GM12878 (cell line): ENCODE results near the gene DBNL. TPM values are rescaled to one million over a fixed set of nuclear protein-coding genes. Genes with fewer than 3 reads are reported as not detected.

Source experiments
- ATAC-seq: fragments of 200-7000 bp; cut with Tn5 transposase; 3 replicates; pipeline ENCODE4 v1.9.1; 2020; ENCODE audit warnings: mild to moderate bottlenecking, moderate library complexity
- BruUV-seq: library from RNA; stranded (reverse); fragments of 400-500 nt; replicated peaks from 2 replicates; lab custom pipeline; 2021; lab: Mats Ljungman, UMichigan
- CTCF ChIA-PET: fragments of 300-600 bp; sonication (Branson Sonifier 250); formaldehyde crosslinking; extraction: SDS; loops from one replicate; lab custom pipeline; 2021; ENCODE audit warnings: inconsistent platforms; lab: Yijun Ruan, JAX
- POLR2A ChIA-PET: fragments of 350-600 bp; formaldehyde crosslinking; extraction: SDS; loops from one replicate; lab custom pipeline; 2021; ENCODE audit warnings: inconsistent platforms; lab: Charles Lee
- RAD21 ChIA-PET: fragments of 300-600 bp; sonication (Branson Sonifier 250); formaldehyde crosslinking; loops from one replicate; lab custom pipeline; 2023; ENCODE audit warnings: antibody characterized with exemption; ENCODE audit not compliant: unreplicated experiment; lab: Charles Lee
- SMC1A ChIA-PET: fragments of 300-600 bp; sonication (Branson Sonifier 250); formaldehyde crosslinking; loops from one replicate; lab custom pipeline; 2023; ENCODE audit not compliant: unreplicated experiment, uncharacterized antibody; lab: Charles Lee
- DNase-seq: peaks from one replicate; pipeline ENCODE4 v3.0.0-alpha.2; 2011; ENCODE audit warnings: low read depth, low spot score
- FAIRE-seq: peaks from 3 replicates; lab custom pipeline; 2011; peaks lifted over from hg19 to GRCh38; lab: Jason Lieb, UNC
- H2AFZ ChIP-seq: 2 replicates; pipeline ENCODE4 v1.6.0; 2011; ENCODE audit warnings: low read depth, low read length, control low read depth; ENCODE audit not compliant: control insufficient read depth
- H3K27ac ChIP-seq: 2 replicates; pipeline ENCODE4 v1.5.1; 2011; ENCODE audit warnings: control low read depth; ENCODE audit not compliant: control insufficient read depth, insufficient read depth
- H3K27me3 ChIP-seq, 2 experiments: replicated peaks in 1 of 2; 2 replicates each; pipeline versions ENCODE4 v1.6.0 to v1.6.1; 2011; ENCODE audit warnings: low read length in 1 of 2; ENCODE audit not compliant: control insufficient read depth in 2 of 2, insufficient read depth in 2 of 2
- H3K36me3 ChIP-seq, 2 experiments: 2 replicates each; pipeline ENCODE4 v1.5.1; 2011; ENCODE audit warnings: low read length in 1 of 2; ENCODE audit not compliant: control insufficient read depth in 2 of 2, insufficient read depth in 2 of 2
- H3K4me1 ChIP-seq: 2 replicates; pipeline ENCODE4 v1.6.1; 2011; ENCODE audit warnings: mild to moderate bottlenecking, low read length, moderate library complexity, mixed read lengths; ENCODE audit not compliant: control insufficient read depth, insufficient read depth
- H3K4me2 ChIP-seq: 2 replicates; pipeline ENCODE4 v1.6.0; 2011; ENCODE audit warnings: control low read depth; ENCODE audit not compliant: control insufficient read depth, insufficient read depth
- H3K4me3 ChIP-seq: fragments of 200-600 bp; sonication (generic); 2 replicates; pipeline ENCODE4 v1.5.1; 2016
- H3K79me2 ChIP-seq: 2 replicates; pipeline ENCODE4 v1.6.0; 2011; ENCODE audit warnings: low read length; ENCODE audit not compliant: control insufficient read depth, insufficient read depth
- H3K9ac ChIP-seq: 2 replicates; pipeline ENCODE4 v1.8.0; 2011; ENCODE audit warnings: low read length, control low read depth, mixed read lengths; ENCODE audit not compliant: control insufficient read depth, insufficient read depth
- H3K9me3 ChIP-seq: replicated peaks from 3 replicates; pipeline ENCODE4 v1.5.1; 2011; ENCODE audit warnings: mild to moderate bottlenecking, low read length; ENCODE audit not compliant: control insufficient read depth, insufficient read depth
- H4K20me1 ChIP-seq: 2 replicates; pipeline ENCODE4 v1.6.0; 2011; ENCODE audit not compliant: control insufficient read depth, insufficient read depth
- ATF3 ChIP-seq: IDR thresholded peaks from 2 replicates; pipeline ENCODE4 v1.6.1; 2011; ENCODE audit warnings: low read depth, mild to moderate bottlenecking, low read length, moderate library complexity, borderline replicate concordance; ENCODE audit errors: extremely low read depth
- E4F1 ChIP-seq: fragments of 450-650 bp; IDR thresholded peaks from 2 replicates; pipeline ENCODE4 v1.6.1; 2018; ENCODE audit warnings: borderline replicate concordance, mild to moderate bottlenecking; ENCODE audit not compliant: partially characterized antibody
- FOXM1 ChIP-seq: IDR thresholded peaks from 2 replicates; pipeline ENCODE4 v1.6.1; 2012; ENCODE audit warnings: low read depth, mild to moderate bottlenecking, inconsistent platforms, low read length, moderate library complexity
- NKRF ChIP-seq: fragments of 450-650 bp; conservative IDR thresholded peaks from 2 replicates; pipeline ENCODE4 v1.6.1; 2017; ENCODE audit warnings: mild to moderate bottlenecking, moderate library complexity
- PRDM15 ChIP-seq: fragments of 450-650 bp; formaldehyde crosslinking; IDR thresholded peaks from 2 replicates; pipeline ENCODE4 v1.4.0; 2020; ENCODE audit warnings: mild to moderate bottlenecking, moderate library complexity
- REST ChIP-seq: IDR thresholded peaks from 2 replicates; pipeline ENCODE4 v1.6.1; 2012; ENCODE audit warnings: mild to moderate bottlenecking, low read depth, low read length
- WGBS: methylation state at CpG from one replicate; pipeline ENCODE4 v1.1.6; 2016; ENCODE audit warnings: low lambda C conversion rate; ENCODE audit not compliant: insufficient replicate concordance, insufficient coverage; ENCODE audit errors: missing lambda C conversion rate; 5-methylcytosine and 5-hydroxymethylcytosine counted together
- in situ Hi-C: fragments of 300-500 bp; cut with MboI; formaldehyde crosslinking; loops from 9 replicates; pipeline ENCODE4 v1.14.3; 2018; ENCODE audit warnings: mixed read lengths
- intact Hi-C: fragments of 100-400 bp; cut with micrococcal nuclease; formaldehyde crosslinking; loops from one replicate; pipeline ENCODE4 v1.14.2; 2022; ENCODE audit not compliant: unreplicated experiment
- polyA plus RNA-seq, 11 experiments: library from polyadenylated mRNA; depleted of rRNA in 4 of 11; unstranded in 6 of 11; stranded (reverse) in 5 of 11; fragments of >200 nt; fragmentation: Nextera tagmentation in 4 of 11; fragmentation: Illumina TruSeq in 1 of 11; extraction: Ambion mirVana in 4 of 11; extraction: Trizol in 1 of 11; gene quantifications; 1 replicate in 1 of 11; 2 replicates in 10 of 11; pipeline versions ENCODE4 v1.2.1 to v1.2.3, GENCODE V29; 2011 to 2016; ENCODE audit warnings: inconsistent platforms in 2 of 11, missing spikeins in 2 of 11, low read depth in 1 of 11
- total RNA-seq, 4 experiments: library from RNA; depleted of rRNA in 3 of 4; stranded (reverse); fragments of >200 nt in 3 of 4; fragmentation: Illumina TruSeq in 1 of 4; extraction: Trizol in 1 of 4; gene quantifications; 2 replicates each; pipeline versions ENCODE4 v1.2.1 to v1.2.3, GENCODE V29; 2013 to 2021

Gene DBNL
- total and polyA plus RNA-seq, 10 of the 15 experiments (the other 5 are each of a cell fraction or from before 2014, with no cell fraction given): 4.1 to 179 (median 84.3) TPM

- Histone ChIP-seq H3K4me1 (peaks cover 18% of the 10 kb centered on the region), H3K79me2 (peaks cover 22% of the 10 kb centered on the region), H3K36me3 (peaks cover 7 to 24% of the 10 kb centered on the region in 2 experiments), H3K9ac (peak overlapping the region; percentile 93), H3K27ac (peak overlapping the region; percentile 93), H3K4me2 (peak overlapping the region; percentile 25), H3K4me3 (peak overlapping the region; percentile 99), H2AFZ (peak overlapping the region; percentile 12; the same call in 1 of the 2 replicates), H3K27me3 (no peaks in the 10 kb centered on the region), H3K9me3 (no peaks in the 10 kb centered on the region), H4K20me1 (no peaks in the 10 kb centered on the region)
- DNase-seq: no peak
- ChIA-PET SMC1A (interaction anchor here (0.6 to 1.7 kb wide), 15 partner anchors 9 to 247 kb away, joined by 3 to 10 read pairs (median 3); partner anchors contain the start of genes DBNL and POLD2), CTCF (interaction anchor here (0.6 to 1.6 kb wide), 6 partner anchors 16 to 717 kb away, joined by 3 to 9 read pairs (median 4); no protein-coding TSS in a partner anchor), POLR2A (interaction anchor here (0.6 to 1.9 kb wide), 16 partner anchors 9 to 952 kb away, joined by 3 to 16 read pairs (median 6); partner anchors contain the start of genes DBNL, DDX56 and YKT6), RAD21 (interaction anchor here (0.7 to 1.9 kb wide), 10 partner anchors 40 to 506 kb away, joined by 3 to 10 read pairs (median 4); partner anchors contain the start of gene YKT6)
- TSS peak; percentile 72 for BruUV-seq
- in situ Hi-C loops: no loop called here
- peak; percentile 46 for ATAC-seq
- 1% methylated on average over 9 of the region's 9 CpGs for WGBS
- intact Hi-C loops: loop anchor here (2.0 kb wide), 1 partner anchor 115 kb away; no protein-coding TSS in a partner anchor
- FAIRE-seq: peak; percentile 74
- TF ChIP-seq FOXM1 (no peak), REST (no peak), NKRF (peak; percentile 40; the same call in 1 of the 2 replicates), E4F1 (no peak), ATF3 (no peak), PRDM15 (CRISPR knock-in tag) (no peak)
Observed at GRCh38 chr7:44081266-44081748, 36.8 kb downstream of the DBNL start.
